G401 (cell line): Measurements from ENCODE around the gene TEX51. TPM values are rescaled to one million over a fixed set of nuclear protein-coding genes. Genes with fewer than 3 reads are reported as not detected.

Source experiments
- DNase-seq: peaks from one replicate; pipeline ENCODE4 v3.0.0-alpha.2; 2015; ENCODE audit warnings: low spot score
- in situ Hi-C: cut with HindIII; loops from 2 replicates; pipeline ENCODE4 v1.10.0; 2016; ENCODE audit warnings: low sequenced_read_pairs, mixed read lengths
- total RNA-seq: library from RNA; depleted of rRNA; stranded (reverse); fragments of >200 nt; shearing (Covaris generic); gene quantifications from 2 replicates; pipeline ENCODE4 v1.2.3, GENCODE V29; 2014; rRNA removed

The TEX51 gene
- total RNA-seq = not detected in 2 replicates

DNA sequence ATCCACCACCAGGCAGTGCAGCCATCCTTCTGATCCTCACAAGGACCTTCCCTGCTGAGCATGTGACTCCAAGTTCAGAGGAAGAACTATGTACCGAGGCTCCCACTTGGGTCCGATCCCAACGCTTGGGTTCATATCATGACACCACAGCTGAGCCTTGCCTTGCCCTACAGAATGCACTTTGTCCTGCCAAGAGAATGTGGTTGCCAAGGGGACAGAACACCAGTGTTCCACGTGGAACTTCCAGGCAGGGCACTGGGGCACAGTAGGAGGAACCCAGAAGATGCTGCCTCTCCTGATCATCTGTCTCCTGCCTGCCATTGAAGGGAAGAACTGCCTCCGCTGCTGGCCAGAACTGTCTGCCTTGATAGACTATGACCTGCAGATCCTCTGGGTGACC is at the start of gene TEX51:
TSS of gene TEX51 (plus strand) at position 255 of the 400 bp plus-strand sequence. CDS start at position 284, 29 bp downstream.
- no peak for DNase-seq

DNA sequence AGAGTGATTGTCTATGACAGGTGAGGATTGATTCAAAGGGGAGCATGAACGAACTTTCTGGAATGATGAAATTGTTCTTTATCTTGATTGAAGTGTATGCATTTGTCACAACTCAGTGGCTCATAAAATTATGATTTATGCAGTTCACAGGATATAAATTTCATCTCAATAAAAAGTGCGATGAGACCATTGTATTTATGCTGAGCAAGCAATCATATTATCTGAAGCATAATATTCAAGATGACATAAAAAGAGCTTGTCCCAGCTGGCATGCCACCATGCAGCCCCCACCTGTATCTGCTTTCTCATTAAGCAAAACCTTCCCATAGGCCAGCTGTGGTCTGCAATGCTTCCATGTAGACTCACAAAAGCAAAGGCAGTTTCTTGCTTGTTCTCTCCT is 49.6 kb upstream of the TEX51 start:
- DNase-seq = no peak
- in situ Hi-C loops = no loop called here

More for the DNA sequence above, at the start of gene TEX51:
- in situ Hi-C loops = no loop called here

DNA sequence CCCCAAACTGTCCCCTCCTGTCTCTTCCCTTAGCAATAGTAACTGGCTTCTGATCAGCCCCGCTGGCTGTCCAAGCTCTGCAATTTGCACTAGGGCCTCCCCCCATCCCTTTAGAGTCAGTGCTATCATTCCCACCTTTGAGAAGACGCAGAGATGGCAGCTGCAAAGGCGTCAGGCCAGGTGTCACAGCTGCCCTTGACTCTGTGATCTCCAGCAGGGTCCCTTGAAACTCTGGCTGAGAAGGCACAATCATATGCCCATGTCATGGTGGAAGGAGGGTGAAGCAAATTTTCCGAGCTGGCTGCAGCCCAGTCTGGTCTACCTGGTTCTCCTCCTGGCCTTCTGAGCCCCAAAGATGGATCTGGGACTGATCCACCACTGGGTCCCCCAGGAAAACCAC is 49.2 kb upstream of the TEX51 start:
- in situ Hi-C loops = no loop called here
- DNase-seq = no peak

DNA sequence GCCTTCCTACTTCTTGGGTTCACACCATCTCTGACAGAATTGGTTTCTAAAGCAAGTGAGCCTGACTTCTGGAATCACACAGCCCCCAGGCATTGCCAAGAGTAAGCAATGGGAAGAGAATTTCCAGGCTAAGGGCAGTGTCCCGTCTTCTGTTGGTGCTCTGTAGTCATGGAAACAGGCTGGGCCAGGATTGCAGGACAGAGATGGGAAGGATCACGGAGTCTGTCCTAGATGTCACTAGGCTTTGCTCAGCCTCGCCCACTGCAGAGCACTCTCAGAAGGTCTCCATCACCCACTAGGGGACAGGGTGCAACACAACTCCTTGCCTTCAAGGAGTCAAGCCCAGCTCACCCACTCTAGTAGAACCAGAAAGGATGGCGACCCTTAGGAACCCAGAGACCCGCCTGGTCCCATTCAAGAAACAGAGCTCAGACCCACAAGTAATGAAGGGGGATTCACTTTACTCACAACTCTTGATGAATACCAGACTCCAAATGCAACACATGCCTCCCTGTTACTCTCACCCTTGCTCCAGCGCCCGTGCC is 48.6 kb upstream of the TEX51 start:
- no peak for DNase-seq
- in situ Hi-C loops = no loop called here

DNA sequence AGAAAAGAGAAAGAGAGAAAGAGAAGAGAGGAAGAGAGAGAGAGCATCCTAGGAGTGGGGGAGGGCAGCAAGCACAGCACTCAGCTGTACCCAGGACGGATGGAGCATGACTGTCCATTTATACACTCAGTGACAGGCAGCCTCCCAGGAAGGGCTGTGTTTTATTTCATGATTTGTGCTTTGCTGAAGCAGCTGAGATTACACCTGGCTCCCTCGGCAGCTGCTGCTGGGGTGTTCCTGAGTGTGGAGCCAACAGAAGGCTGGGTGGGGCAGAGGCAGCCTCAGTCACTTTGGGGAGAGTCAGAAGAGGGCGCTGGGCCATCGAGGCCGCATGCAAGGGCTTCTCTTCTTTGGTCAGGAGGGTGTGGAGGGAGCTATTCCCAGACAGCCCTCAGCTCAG is 47.8 kb upstream of the TEX51 start:
- no peak for DNase-seq
- in situ Hi-C loops = no loop called here

DNA sequence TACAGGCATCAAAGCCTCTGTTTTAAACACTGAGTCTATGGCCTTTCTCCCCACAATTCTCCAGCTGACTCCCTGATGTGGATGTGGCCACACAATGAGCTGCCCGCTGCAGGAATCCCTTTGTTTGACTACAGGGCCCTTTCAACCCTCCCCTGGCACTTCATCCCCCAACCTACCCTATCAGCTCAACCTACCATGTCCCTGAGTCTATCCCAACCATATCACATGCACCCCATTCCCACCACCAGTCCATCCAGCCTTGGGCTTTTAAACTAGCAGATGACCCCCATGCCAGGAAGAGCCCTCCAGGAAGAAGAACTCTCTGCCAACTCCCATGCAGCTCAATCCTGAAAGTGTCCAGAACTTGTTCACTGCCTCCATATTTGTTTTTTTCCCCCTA is 46.9 kb upstream of the TEX51 start:
- in situ Hi-C loops = no loop called here
- DNase-seq = no peak

DNA sequence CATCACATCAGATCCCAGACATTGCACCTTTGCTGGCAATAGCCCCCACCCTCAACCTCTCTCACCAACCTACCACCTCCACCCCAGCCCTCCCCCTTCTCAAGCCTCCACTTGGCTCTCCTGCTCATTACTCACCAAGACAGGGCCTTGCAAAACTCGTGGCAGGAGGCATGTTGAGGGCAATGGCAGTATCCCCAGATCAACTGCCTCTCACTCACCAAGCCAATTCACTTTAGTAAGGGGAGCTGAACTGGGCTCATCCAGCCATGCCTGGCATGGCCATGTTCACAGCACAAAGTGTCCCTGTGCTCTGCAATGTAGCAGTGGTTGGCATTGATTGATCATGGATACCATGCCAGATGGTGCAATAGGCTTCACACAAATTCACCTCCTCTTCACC is 46.3 kb upstream of the TEX51 start:
- no peak for DNase-seq
- in situ Hi-C loops = no loop called here

DNA sequence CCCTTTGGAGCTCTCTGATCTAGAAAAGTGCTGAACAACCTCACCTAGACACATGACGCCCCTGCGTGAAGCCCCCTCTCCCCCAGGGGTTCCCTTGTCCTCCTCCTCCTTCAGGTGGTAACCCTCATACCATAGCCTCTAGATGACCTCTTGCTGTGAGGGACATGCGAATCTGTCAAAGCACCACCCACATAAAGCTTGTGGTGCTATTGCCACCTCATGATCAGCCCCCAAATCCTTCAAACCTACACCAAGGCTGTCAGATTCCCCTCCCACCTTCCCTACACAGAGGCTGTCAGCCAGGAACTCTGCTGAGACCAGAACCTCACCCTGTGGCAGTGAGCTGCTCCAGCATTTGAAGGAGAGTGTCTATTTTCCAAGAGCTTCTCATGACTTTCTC is 43.1 kb upstream of the TEX51 start:
- in situ Hi-C loops = no loop called here
- no peak for DNase-seq

DNA sequence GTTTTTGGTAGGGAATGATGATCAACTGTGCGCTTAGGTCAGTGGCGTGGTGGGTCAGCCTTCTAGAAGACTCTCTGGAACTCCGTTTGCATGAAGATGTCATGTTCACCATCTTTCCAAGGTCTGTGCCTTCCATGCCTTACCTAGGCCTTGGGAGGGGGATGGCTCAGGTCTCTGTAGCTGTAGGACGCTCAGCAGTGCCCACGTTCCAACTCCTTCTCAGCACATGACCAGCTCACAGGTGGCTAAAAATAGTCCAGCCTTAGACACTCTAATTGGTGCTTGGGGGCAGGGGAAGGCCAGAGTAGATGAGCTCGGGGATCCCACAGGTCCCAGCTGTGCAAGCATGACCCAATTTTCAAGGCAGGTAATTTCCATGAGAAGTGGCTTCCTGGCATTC is 42.3 kb upstream of the TEX51 start:
- in situ Hi-C loops = no loop called here

DNA sequence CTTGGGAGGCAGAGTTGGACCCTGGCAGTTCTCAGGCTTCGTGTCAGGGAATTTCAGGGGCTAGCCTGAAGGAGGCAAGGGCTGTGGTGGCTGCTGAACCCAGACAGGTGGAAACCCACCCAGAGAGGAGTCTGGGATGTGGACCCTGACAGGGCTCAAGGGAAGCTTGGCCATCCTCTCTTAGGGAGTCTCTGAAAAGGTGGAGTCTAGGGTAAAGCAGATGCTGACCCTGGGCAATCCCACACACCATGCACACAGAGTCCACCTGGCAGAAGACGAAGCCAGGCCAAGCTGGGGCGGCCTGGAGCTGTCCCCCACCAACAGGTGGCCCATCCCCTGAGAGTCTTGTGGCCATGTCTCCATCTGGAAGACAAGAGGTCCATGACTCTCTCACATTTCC is 41.2 kb upstream of the TEX51 start:
- in situ Hi-C loops = no loop called here

More for the DNA sequence above, 42.3 kb upstream of the TEX51 start:
- no peak for DNase-seq

DNA sequence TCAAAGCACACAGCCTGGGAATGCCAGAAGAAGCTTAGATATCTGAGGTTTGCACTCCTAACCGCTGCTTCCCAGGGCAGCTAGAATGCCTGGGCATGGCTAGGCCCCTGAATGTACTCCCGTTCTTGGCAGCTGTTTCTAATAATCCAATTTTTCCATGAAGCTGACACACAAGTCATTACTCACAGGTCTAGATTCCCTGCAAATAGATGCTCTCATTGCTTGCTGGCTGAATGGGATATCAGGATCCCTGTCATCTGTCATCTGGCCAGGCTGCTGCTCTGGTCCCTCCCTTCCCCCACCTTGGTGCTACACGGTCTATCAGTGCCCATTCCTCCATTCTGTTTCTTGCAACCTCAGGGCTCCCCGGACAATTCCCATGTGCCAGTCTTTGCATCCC is 40.7 kb upstream of the TEX51 start:
- DNase-seq = no peak
- in situ Hi-C loops = no loop called here

More for the DNA sequence above, 41.2 kb upstream of the TEX51 start:
- no peak for DNase-seq

DNA sequence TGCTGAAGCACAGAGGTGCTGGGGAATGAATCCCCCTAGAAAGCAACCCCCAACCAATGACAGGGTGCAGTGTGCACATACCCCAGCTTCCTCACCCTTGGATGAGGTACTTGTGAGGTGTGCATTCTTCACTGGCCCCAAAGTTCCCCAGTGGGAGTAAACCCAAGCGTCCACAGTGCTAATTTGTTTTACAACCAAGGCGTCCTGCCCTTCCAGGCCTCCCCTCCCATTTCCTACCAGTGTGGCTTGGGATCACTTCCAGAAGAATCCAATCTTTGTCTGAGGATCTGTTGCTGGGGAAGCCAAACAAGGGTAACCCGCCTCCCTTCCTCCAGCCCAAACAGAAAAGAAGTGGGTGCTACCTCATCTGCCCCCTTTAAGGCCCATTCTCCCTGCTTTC is 40.3 kb upstream of the TEX51 start:
- no peak for DNase-seq
- in situ Hi-C loops = no loop called here

DNA sequence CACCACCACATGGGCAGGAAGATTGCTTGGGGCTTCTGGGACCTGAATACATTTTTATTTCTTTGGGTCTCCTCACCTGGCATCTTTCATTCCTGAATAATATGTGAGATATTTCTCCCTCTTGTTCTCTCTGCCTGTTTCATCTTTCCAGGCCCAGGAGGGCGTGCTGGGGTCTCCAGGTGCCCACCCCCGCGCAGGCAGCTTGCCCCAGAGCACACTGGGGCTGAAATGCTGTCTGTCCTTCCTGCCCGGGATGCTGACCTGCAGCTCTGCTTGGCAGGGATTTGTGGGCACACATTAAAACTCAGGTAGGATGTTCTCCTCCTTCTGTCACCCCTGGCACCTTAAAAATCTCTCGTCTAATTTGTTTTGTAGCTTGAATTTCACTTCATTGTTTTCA is 39.7 kb upstream of the TEX51 start:
- in situ Hi-C loops = no loop called here
- no peak for DNase-seq

DNA sequence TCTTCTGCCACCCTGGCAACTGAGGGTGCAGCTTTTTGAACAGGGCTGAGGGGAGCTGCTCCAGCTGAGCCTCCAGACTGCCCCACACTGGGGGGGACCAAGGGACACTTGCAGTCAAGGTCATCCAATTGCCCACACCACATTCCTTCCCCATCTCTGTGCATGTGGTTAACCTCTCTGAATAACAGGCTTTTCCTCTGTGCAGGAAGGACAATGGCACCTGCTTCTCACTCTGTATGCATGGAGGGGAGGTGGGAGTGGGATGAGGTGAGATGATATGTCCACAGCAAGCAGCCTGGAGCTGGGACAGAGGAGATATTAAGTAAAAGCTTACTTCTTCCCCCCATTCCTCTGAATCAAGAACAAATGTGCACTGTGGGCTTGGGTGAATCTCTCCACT is 39.1 kb upstream of the TEX51 start:
- no peak for DNase-seq
- in situ Hi-C loops = no loop called here

DNA sequence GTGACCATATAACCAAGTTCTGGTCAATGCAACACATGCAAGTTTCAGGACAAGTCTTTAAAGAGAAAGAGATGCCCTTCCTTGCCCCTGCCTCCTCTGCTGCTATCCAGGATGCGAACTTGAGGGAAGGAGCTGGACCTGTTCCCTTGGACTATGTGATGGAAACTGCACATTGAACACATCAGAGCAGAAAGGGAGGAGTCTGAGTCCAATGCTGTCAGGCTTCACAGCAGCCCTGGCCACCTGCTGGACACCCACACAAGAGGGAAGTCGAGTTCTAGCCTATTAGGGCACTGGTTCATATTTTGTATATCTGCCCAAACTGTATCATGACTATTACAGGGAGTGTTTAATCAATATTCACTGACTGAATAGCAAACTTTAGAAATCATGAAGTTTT is 38.3 kb upstream of the TEX51 start:
- in situ Hi-C loops = no loop called here
- no peak for DNase-seq

DNA sequence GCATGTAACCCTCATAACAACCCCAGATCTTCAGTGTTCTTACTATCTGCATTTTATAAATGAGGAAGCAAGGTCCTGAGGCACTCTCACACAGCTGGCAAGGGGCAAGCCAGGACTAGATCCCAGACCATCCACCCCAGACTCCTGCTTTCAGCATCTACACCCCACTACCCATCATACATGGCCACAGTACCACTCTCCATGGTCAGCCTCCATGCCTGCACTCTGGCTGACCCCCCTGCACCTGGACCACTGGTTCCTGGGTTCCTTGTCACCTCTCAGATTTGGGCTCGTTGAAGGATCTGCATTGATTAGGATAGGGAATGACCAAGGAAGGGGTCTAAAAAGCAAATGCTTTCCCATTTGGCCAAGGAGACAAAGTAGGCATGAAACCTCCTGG is 36.0 kb upstream of the TEX51 start:
- in situ Hi-C loops = no loop called here
- DNase-seq = no peak

DNA sequence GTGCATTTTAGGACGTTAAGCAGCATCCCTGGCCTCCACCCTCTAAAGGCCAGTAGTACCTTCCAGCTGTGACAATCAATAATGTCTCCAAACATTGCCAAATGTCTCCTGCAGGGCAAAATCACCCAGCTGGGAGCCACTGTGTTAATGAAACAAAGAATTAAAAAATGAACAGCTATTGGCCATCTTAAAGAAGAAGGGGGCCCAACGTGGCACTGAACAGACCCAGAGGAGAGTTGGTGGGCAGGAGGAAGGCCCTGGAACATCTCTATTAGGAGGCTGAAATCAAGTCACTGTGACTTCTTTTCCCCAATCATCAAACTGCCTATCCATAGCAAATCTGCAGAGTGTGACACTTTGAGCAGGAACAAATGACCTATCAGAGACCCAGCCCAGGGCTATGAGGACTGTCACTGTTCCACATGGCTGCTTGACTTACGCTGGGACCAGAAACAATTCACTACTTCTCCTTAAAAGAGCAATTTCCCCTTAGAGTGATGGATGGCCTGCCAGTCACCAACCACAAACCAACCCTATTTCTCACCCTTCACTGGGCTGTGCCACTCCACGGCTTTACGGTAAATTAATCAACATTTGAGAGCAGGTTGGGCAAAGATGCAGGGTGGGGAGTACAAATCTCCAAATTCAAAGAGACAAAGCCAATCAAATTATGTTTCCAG is 35.2 kb upstream of the TEX51 start:
- in situ Hi-C loops = no loop called here
- DNase-seq = no peak

DNA sequence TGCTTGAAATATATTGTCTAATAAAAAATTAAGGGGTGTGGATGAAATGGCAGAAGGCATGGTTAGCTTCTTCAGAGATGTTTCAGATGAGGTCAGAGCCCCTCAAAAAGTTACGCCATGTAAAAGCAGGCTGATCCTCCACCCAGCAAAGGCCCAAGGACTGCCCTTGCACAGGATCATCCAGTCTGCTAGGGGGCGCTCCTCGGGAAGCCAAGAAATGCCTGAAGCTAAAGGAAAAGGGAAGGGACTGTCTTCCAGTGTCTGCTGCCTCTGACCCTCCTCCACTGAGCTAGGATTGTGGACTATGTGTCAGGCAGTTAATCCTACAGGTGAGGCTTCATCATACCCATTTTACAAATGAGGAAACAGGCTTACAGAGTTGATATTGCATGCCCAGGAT is 33.8 kb upstream of the TEX51 start:
- DNase-seq = no peak
- in situ Hi-C loops = no loop called here

DNA sequence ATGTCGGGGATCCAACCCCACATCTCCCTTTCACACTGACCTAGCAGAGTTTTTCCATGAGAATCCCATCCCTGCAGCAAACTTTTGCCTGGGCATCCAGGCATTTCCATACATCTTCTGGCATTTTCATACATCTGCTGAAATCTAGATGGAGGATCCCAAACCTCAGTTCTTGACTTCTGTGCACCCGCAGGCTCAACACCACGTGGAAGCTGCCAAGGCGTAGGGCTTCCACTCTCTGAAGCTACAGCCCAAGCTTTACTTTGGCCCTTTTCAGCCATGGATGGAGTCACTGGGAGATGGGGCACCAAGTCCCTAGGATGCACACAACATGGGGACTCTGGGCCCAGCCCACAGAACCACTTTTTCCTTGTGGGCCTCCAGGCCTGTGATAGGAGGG is 32.2 kb upstream of the TEX51 start:
- DNase-seq = no peak
- in situ Hi-C loops = no loop called here

DNA sequence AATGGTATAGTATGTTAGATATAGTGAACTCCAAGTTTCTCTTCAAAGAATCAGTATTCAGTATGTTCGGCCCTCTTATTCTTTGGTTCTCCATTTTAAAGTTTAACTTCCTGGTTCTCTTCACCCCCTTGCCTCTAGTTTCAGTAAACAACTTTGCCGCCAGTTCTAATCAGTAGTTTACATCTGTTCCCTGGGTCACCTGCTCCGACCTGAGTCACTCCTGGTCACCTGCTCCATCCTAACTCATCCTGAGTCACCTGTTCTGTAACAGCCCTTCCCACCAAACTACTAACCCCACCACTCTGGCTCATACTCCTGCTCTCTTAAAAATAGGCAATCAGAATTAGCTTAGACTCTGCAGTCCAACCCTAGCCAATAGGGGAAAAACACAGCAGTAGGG is 23.7 kb upstream of the TEX51 start:
- in situ Hi-C loops = no loop called here
- DNase-seq = no peak

DNA sequence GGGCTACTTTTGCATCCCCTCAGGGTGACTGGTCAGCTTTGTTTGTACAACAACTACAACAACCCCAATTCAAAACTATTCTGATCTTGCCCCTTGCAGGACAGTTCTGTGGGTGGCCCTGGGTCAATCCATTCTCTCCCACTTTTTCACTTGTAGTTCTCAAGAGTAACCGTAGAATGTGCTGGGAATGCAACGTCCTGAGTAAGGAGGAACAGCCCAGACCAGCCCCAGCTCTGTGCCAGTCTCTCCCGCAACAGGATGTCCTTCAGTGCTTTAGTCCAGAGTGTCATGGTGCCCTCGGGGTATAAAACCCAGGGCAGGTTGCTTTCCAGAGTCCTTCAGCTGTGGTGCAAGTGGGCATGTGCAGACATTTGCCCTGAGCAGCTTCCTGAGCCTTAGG is 22.1 kb upstream of the TEX51 start:
- in situ Hi-C loops = no loop called here
- DNase-seq = no peak
